Measurements from ENCODE around the gene CNN3.

CNN3 gene

GRCh38 chr1:94926915-94927404 is at the start of gene CNN3:
TSS of gene CNN3 (minus strand) at chr1:94927110. CDS start at chr1:94926894, 216 bp downstream.
- no peak for DNase-seq

DNA sequence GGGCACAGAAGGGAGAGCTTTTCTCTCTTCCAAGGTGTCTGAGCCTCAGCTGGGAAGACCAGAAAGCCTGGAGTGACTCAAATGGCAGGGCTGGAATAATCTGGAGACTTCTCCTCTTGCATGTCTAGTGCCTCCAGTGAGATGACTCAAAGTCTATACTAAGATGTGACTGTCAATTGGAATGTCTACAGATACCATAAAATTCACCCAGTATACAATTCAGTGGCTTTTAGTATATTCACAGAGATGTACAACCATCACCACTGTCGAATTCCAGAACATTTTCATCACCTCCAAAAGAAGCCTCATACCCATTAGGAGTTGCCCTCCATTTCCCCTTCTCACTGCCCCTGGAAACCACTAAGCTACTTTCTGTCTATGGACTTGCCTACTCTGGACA is 47.9 kb upstream of the CNN3 start:
- no peak for DNase-seq

DNA sequence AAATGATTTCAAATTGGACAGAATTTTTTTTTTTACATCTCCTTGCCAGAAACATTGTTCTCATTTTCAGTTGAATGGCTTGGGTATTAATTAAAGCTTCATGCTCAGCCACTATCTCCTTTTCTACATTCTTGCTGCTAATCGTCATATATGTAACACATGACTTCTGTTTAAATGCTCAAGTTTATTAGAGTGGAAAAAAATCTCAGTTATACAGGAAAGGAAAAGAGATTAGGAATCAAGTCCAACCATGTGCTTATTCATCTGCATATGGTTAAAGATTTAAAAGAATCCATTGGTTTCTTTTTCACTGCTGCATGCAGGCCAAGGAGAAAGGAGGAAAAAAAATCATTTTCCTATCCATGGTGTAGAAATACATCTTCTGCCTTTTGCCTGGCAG is 47.3 kb upstream of the CNN3 start:
- DNase-seq, result no peak

DNA sequence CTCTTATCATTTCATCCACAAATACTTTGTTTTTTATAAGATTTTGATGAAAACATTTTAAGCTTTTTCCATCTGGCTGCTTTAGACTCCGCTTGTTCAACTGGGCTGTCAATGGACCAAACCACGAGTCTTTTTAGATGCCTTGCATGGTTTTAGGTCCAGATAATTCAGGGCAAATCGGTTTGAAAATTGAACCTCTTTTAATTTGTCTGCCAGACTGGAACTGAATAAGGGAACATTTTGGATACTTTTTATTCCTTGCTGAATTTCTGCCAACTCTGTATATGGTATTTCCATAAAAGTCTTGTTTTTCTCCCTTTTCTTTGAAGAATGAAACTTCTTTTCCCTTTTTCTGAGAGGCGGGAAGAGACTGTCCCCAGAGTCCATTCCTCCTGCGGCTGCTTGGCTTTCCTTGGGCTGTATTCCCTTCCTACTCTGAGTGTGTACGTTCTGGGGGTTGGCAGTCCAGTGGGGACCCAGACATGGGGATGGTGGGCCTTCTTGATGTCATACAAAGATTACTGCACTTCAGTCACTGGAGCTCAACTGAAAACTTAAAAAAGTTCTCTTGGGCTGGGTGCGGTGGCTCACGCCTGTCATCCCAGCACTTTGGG is 46.5 kb upstream of the CNN3 start:
- DNase-seq, result no peak

DNA sequence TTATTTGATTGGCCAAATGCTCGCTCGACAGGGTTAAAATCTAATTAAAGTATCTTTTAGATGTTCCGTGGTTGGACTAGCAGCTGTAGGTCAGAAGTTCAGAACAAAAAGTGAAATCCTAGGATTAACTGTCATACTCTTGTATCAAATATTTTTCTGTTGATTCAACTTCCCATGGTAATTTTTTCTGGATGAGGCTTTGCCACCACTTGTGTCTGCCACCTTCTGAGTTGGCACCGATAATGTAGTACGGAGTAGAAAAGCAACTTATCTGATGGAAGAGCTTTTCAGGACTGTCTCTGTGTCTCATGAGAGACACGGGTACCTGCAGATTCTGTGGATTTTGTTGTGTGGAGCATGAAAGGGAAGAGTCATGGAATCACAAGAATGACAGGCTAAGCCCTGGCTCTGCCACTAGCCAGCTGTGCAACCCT is 44.6 kb upstream of the CNN3 start:
- DNase-seq, result no peak

DNA sequence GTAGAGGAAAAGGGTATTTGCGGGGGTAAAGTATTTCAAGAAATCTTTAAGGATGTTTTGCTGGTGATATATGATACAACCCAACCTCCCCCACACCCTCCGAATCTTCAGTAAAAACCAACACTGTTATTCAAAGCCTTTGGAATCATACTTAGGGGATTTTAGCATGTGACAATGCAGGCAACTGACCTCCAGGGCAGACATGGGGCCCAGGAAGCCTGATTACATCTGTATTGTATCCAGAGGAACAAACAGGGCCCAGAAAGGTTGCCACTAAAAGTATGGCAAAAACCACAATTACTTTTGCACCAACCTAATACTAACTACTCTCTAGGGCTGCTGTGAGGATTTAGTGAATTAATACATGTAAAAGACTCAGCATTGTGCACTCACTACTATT is 43.9 kb upstream of the CNN3 start:
- no peak for DNase-seq

DNA sequence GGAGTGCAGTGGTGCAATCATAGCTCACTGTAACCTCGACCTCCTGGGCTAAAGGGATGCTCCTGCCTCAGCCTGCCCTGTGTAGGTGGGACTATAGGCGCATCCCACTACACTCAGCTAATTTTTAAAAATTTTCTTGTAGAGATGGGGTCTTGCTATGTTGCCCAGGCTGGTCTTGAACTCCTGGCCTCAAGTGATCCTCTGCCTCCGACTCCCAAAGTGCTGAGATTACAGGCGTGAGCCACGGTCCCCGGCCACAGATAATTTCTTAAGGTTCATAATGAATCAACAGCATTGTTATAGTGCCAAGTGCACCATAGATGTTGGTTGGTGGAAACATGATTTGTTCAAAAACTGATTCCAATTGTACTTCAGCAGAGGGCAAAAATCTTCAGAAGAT is 42.2 kb upstream of the CNN3 start:
- no peak for DNase-seq

DNA sequence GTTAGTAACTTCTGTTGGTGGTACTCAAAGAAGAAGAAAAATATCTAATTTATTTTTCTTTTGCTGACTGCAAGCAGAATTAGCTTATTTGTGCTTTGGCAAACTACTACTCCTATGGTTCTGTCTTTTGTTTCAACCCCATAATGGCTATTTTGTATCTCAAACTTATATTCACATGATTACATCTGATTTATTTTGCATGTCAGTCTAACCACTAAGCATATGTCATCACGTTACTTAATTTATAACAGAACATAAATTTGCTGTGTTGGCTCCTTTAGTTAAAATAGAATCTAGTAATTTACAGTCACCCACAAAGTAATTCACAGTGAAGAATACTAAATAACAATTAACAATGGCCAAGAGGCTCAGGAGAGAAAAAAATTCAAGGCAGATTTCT is 39.1 kb upstream of the CNN3 start:
- no peak for DNase-seq

DNA sequence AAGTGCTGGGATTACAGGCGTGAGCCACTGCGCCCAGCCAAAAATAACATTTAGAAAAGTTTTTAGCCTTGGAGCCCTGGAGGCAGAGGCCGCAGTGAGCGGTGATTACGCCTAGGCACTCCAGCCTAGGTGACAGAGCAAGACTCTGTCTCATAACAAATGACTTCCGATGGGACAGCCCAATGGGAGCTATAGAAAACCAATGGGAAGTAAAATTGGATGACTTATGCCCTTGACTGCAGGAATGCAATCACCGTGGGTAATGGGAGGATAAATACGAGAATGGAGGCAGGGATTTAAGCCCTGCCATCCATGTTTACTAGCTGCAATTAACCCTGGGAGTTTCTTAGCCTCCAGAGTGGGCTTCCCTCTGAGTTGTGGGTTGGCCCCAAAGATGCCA is 37.0 kb upstream of the CNN3 start:
- DNase-seq, result no peak

DNA sequence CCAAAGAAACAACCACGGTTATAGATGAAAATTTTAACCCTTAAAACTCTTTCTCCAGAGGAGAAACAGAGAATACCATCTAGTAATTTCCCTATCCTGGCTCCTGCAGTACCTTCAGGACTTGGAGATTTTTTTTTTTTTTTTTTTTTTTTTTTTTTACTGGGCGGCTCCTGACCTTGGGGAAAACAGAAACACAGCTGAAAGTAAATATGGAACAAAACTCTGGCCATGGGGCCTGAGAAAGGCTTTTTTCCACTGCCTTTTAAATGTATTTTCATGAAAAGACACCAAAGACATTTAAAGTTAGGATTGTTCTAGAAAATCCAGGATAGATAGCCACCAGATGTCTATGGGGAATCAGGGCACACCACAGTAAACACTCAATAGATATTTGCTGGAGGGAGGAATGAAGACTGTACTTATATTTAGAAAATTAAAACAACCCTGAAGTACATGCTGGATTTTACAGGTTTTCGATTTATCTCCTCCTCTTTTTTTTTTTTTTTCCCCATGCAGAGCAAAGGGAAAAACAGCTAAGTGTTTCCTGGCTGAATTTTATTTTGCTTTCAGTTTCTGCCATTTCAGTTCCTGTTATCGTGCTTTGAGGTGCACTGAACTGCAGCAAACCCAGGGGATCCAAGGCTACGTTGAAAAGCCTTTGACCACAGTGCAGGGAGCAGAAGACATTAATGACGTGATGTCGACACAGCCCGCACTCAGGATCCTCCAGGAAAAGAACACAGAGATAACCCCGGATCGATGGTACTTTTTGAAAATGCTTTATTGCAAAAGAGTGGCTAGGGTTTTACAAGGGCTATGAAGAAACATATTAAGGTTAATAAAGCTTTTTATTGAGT is 35.7 kb upstream of the CNN3 start:
- DNase-seq, result peak; percentile 71

GRCh38 chr1:94961988-94962387 is 35.1 kb upstream of the CNN3 start:
- DNase-seq, result no peak

DNA sequence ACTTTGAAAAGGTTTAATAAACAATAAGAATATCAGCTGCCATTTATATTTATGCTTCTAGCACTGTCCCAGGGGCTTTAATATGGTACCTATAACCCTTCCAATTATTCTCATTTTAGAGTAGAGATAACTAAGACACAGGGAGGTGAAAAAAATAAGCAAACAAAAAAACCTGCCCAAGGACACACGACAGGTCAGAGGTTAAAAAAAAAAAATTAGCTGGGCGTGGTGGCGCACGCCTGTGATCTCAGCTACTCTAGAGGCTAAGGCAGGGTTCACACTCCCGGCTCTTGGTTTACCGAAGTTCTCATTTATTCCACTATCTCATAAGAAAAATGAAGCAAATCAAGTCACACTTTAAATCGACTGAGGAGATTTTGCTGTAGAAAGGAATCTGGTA is 34.7 kb upstream of the CNN3 start:
- no peak for DNase-seq

DNA sequence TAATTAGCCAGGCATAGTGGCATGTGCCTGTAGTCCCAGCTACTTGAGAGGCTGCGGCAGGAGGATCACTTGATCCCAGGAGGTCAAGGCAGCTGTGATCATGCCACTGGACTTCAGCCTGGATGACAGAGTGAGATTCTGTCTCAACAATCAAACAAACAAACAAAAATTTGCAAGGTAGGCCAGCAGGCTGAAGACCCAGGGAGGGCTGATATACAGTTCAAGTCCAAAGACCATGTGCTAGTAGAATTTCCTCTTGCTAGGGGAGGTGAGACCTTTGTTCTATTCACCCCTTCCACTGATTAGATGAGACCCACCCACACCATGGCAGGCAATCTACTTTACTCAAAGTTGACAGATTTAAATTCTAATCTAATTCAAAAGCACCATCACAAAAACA is 31.2 kb upstream of the CNN3 start:
- no peak for DNase-seq

DNA sequence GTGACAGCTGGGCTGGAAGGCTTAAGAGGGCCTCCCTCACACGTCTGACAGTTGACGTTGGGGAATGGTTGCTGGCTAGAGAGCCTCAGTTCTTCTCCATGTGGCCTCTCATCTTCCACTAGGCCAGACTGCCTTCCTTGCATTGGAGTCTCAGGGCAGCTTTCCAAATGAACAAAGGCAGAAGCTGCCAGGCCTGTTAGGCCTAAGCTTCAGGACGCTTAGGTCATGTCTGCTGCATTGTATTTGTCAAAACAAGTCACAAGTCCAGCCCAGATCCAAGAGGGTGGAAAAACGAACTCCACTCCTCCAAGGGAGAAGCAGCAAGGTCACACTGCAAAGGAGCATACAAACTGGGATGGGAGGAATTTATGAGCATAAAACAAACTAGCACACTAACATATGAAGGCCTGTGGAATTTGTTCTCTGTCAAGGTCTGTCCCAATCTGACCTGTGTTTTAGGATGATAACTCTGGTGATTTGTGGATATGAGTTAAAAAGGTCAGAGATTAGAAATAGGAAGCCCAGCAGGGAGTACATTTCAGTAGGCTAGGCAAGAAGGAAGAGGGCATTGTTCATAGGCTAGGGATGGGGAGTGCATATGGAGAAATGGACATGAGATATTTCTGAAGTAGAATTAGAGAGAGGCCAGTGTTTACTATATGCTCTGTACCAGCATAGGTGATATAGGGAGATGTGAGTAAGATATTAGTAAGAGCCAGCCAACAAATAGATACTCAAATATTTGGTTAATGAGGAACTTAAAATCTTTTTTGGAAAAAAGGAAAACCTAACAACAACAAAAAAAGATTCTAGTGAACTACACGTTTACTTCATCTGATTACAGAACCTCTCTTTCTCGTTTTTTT is 29.1 kb upstream of the CNN3 start:
- DNase-seq, result no peak

- DNase-seq, result no peak
Measured at GRCh38 chr1:94954263-94955220, 27.6 kb upstream of the CNN3 start.

- DNase-seq, result no peak
Measured at GRCh38 chr1:94953746-94954145, 26.8 kb upstream of the CNN3 start.

GRCh38 chr1:94953107-94953506 is 26.2 kb upstream of the CNN3 start:
- DNase-seq, result no peak

- no peak for DNase-seq
Measured at GRCh38 chr1:94952539-94952938, 25.6 kb upstream of the CNN3 start.

DNA sequence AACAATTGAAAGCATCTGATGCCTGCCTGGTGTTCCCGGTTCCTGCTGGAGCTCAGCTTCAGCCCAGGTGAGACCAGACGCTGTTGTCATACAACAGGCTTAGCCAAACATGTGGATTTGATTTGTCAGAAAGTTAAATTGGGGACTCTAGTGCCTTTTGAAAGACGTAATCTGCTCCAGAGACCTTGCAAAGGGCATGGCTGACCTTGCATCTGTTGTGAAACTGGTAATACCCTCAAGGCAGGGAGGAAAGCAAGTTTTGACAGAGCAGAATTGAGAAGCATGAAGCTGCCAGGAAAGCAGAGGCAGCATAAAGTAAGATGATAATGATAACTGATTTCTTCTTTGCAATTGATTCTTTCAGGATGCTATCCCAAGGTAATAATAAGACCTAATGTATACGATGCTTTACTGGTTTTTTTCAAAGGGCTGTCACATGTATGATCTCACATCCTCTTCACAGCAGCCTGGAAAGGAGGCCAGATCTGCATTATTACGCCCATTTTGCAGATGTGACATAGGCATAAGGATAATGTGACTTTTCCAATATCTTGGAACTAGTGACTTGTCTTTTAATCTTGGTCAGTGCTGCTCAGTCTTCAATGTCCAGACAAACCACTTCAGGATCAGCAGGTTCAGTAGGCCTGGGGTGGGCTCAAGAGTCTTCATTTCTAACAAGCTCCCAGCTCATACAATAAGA is 24.7 kb upstream of the CNN3 start:
- DNase-seq, result peak; percentile 28

DNA sequence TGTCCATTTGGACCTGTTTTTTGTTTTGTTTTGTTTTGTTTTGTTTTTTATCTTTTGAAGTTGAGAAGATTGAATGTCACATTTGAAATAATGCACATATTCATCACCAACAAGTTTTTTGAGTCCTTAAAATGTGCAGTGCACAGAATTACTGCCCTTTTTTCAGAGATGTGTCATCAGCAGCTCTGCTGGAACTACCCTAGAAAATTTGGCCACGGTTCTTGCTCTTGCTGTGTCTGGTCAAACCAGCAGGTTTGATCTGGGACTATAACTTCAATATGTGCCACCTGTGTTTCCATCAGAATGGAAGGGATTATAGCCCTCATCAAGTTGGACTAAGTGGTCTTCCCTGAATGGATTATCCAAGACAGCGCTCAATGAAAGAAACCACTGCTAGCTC is 24.1 kb upstream of the CNN3 start:
- no peak for DNase-seq
